WI38 (cell line): ENCODE data around the gene CCT6A.
"Not testable (repeated sequence)": the region's sequence is repeated elsewhere in the genome, so short reads cannot be mapped to it uniquely, and the experiment has no call there.

Source experiments
- H3K4me3 ChIP-seq: 2 replicates; pipeline ENCODE4 v1.5.1; 2011; ENCODE audit warnings: low read depth, mild to moderate bottlenecking, control low read depth, low read length
- TF ChIP-seq, protein P1 (sequence below): IDR thresholded peaks from 2 replicates; pipeline ENCODE4 v1.5.1; 2012; ENCODE audit warnings: low read depth, mild to moderate bottlenecking, control low read depth, low read length

Gene CCT6A

DNA sequence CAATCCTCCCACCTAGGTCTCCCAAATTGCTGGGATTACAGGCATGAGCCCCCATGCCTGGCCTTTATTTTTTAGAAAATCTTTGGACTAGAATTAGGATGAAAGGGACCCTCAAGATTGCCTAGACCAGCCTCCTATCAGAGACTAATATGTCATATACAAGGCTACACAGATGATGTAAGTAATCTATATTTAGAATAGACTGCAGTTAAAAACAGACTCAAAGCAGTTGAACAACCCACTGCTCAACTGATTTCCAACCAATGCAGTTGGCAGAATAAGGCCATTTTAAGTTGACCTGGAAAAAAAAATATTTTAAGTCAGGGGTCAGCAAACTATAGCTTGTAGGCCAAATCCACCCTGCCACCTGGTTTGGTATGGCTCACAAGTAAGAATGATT lies 28.1 kb upstream of the CCT6A start:
- TF ChIP-seq, protein P1, sequence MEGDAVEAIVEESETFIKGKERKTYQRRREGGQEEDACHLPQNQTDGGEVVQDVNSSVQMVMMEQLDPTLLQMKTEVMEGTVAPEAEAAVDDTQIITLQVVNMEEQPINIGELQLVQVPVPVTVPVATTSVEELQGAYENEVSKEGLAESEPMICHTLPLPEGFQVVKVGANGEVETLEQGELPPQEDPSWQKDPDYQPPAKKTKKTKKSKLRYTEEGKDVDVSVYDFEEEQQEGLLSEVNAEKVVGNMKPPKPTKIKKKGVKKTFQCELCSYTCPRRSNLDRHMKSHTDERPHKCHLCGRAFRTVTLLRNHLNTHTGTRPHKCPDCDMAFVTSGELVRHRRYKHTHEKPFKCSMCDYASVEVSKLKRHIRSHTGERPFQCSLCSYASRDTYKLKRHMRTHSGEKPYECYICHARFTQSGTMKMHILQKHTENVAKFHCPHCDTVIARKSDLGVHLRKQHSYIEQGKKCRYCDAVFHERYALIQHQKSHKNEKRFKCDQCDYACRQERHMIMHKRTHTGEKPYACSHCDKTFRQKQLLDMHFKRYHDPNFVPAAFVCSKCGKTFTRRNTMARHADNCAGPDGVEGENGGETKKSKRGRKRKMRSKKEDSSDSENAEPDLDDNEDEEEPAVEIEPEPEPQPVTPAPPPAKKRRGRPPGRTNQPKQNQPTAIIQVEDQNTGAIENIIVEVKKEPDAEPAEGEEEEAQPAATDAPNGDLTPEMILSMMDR: no peak
- H3K4me3 ChIP-seq: no peak overlapping the region

DNA sequence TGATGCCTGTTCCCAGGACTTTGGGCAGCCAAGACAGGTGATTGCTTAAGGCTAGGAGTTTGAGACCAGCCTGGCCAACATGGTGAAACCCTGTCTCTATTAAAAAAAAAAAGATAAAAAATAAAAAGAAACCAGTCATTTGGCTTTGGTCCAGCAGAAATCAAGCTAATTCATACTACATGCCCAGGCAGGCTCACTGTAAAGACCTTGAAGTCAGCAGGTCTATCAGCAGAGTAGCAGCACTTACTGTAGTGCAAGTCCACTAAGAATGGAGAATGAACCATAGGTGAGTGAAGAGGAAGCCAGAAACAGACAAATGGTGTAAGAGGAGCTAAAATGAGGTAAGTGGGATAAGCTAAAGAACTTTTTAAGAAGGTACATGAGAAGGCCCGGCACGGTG lies 25.0 kb upstream of the CCT6A start:
- no peak overlapping the region for H3K4me3 ChIP-seq
- TF ChIP-seq, protein P1: no peak

DNA sequence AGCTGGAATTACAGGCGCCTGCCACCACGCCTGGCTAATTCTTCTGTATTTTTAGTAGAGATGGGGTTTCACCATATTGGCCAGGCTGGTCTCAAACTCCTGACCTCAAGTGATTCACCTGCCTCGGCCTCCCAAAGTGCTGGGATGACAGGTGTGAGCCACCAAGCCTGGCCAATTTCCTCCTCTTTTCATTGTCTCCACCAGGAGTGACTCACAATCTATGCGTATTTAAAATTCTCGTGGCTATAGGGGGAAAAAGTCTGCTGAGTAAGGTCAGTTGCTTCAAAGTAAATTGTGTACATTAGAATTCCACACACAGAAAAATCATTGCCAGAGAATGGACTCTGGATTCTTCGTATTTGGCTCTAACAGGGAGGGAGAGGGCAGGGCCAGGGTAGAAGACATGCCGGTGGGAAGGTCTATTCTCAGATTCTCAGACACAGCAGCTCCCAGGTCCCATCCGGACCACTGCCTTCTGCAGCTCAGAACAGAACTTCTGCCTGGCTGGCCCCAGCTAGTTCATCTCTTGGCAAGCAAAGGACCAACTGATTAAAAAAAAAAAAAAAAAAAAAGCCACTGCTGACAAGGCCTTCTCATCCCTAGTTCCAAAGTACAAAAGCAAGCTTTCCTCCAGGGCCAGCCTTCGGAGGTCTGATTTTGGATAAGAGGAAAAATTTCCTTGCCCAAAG lies 22.5 kb upstream of the CCT6A start:
- H3K4me3 ChIP-seq: no peak overlapping the region
- TF ChIP-seq, protein P1: no peak

DNA sequence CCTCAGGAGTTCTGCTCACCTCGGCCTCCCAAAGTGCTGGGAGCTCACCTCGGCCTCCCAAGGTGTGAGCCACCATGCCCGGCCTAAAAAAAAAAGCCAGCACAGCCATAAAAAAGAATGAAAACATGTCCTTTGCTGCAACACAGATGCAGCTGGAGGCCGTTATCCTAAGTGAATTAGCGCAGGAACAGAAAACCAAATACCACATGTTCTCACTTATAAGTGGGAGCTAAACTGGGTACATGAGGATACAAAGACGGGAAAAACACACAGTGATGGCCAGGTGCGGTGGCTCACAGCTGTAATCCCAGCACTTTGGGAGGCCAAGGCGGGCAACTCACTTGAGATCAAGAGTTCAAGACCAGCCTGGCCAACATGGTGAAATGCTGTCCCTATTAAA lies 21.2 kb upstream of the CCT6A start:
- no peak overlapping the region for H3K4me3 ChIP-seq
- TF ChIP-seq, protein P1: no peak

DNA sequence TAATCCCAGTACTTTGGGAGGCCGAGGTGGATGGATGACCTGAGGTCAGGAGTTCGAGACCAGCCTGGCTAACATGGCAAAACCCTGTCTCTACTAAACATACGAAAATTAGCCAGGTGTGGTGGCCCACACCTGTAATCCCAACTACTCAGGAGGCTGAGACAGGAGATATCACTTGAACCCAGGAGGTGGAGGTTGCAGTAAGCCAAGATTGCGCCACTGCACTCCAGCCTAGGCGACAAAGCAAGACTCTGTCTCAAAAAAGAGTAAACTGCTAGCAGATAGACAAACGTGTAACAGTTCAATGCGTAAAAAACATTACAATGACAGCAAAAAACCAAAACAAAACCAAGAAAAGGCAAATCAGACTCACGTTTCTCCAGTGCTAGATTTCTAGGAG lies 20.0 kb upstream of the CCT6A start:
- not testable (repeated sequence) for H3K4me3 ChIP-seq

DNA sequence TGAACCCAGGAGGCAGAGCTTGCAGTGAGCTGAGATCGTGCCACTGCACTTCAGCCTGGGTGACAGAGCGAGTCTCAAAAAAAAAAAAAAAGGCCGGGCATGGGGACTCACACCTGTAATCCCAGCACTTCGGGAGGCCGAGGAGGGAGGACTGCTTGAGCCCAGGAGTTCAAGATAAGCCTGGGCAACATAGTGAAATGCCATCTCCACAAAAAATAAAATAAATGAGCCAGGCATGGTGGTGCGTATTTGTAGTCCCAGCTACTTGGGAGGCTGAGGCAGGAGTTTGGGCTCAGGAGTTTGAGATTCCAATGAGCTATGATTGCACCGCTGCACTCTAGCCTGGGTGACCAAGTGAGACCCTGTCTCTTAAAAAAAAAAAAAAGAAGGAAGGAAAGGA lies 19.0 kb upstream of the CCT6A start:
- peak overlapping the region; percentile 67; the same call in 1 of the 2 replicates for H3K4me3 ChIP-seq

DNA sequence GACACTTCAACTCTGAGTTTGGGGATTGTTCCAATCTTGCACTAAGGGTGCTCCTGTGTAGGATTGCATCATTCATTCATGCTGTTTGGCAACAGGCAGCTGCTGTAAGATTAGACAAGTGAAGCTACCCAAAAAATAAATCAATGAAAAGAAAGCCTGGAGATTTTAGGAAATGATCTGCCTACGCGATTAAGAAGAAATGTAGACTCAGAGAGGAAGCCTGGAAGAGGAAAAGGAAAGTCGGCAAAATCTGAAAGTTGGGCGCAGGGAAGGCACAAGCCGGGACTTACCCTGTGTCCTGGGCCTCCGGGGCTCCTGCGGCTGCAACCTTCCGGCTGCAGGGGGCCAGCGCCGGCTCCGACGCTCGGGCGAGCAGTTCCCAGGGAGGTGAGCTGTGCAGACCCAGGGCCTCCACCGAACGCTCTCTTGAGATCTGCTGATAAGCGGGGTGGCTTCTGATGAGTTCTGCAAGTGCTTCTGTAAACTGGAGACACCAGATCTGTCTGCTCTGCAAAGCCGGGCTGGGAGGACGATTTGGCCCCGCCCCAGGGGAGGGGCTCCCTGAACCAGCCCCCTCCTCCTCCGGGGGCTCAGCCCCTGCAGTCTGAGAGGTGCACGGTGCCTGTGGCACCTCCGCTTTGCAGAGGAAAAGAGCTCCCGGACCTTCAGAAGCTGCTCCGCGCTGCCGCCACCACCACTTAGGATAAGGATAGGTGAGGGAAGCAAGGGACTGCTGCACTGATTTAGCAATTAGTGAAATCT lies 17.7 kb upstream of the CCT6A start:
- TF ChIP-seq, protein P1: peak; percentile 35

DNA sequence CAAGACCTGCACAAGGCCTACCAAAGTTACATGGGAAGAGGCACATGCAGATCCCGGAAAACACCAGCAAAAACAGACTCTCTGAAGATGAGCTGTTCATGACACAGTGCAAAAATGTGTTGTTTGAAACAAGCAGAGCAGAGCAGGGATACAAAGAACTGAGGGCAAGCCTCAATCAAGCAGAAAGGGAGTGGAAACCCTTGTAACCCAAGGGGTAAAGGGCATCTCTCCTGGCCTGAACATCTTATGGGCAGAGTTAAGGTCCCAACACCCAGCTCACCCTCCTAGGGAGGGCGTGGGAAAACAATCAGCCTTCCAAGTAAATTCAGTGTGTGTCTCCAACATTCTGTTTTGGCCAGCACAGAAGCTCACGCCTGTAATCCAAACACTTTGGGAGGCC lies 10.8 kb upstream of the CCT6A start:
- no peak overlapping the region for H3K4me3 ChIP-seq
- TF ChIP-seq, protein P1: no peak

More for the DNA sequence above, 17.7 kb upstream of the CCT6A start:
- peak overlapping the region; percentile 67 for H3K4me3 ChIP-seq

DNA sequence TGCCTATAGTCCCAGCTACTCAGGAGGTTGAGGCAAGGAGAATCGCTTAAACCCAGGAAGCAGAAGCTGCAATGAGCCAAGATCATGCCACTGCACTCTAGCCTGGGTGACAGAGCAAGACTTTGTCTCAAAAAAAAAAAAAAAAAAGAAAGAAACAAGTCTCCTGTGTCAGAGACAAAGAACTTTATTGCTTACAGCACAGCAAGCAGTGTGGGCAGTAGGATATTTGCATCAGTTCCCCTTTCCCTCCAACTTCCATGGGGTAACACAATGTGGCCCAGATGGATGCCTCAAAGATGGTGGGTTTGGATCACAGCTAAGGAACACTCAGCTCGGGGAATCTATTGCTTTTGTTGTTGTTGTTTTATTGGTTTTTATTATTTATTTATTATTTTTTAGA lies 5.8 kb upstream of the CCT6A start:
- H3K4me3 ChIP-seq: not testable (repeated sequence)
